NCI-H446 treated with DMSO at 0.1 percent for 48 hours (cell line): ENCODE results near the gene ARHGEF9.
"Not testable (repeated sequence)": the region's sequence is repeated elsewhere in the genome, so short reads cannot be mapped to it uniquely, and the experiment has no call there.

Source experiments
- DNase-seq: peaks from one replicate; lab custom pipeline; 2025; lab: John Stamatoyannopoulos, UW

Gene ARHGEF9

GRCh38 chrX:63784902-63785707 is at the start of gene ARHGEF9:
TSS of gene ARHGEF9 (minus strand) at chrX:63785214. CDS start at chrX:63785145, 69 bp downstream.
- no peak for DNase-seq

DNA sequence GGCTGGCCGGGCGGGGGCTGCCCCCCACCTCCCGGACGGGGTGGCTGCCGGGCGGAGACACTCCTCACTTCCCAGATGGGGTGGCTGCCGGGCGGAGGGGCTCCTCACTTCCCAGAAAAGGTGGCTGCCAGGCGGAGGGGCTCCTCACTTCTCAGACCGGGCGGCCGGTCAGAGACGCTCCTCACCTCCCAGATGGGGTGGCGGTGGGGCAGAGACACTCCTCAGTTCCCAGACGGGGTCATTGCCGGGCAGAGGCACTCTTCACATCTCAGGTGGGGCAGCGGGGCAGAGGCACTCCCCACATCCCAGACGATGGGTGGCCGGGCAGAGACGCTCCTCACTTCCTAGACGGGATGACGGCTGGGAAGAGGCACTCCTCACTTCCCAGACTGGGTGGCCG is 40.4 kb upstream of the ARHGEF9 start:
- not testable (repeated sequence) for DNase-seq

DNA sequence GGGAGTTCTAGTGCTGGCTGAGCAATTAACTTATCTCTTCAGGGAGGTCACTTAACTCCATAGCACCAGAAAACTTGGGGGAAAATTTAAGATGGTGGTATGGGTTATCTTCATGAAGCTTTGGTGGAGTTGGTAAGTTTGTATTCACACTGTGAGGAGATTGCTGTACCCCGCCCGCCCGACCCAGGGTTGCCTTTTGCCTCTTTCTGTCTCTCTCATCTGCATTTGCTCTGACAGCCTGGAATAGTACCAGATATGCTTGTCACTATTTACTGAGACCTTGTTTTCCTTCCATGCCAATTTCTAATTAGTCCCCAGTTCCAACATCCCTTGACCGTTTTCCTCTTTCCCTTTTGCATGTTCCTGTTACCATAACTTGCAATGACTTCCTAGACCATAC is 33.1 kb upstream of the ARHGEF9 start:
- DNase-seq, result no peak

- no peak for DNase-seq
Observed at GRCh38 chrX:63817696-63818095, 32.7 kb upstream of the ARHGEF9 start.

DNA sequence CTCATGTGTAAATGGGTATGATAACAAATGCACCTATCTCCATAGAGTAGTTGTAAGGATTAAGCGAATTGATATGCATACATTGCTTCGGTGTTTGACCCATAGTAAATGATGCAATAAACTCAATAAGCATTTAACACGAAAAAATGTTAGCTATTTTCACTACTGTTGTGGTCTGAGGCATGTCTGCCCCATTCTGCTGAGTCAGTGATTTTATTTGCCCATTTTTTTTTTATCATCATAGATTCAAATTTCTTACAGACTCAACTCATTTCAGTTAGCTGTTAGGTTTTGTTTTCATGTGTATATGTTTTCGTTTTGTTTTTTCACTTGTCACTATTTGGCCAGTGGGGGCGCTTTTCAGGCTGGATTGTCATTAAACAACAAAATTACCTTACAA is 27.8 kb upstream of the ARHGEF9 start:
- DNase-seq, result no peak

- DNase-seq, result no peak
Observed at GRCh38 chrX:63810746-63811145, 25.7 kb upstream of the ARHGEF9 start.

GRCh38 chrX:63809173-63809572 is 24.2 kb upstream of the ARHGEF9 start:
- no peak for DNase-seq

DNA sequence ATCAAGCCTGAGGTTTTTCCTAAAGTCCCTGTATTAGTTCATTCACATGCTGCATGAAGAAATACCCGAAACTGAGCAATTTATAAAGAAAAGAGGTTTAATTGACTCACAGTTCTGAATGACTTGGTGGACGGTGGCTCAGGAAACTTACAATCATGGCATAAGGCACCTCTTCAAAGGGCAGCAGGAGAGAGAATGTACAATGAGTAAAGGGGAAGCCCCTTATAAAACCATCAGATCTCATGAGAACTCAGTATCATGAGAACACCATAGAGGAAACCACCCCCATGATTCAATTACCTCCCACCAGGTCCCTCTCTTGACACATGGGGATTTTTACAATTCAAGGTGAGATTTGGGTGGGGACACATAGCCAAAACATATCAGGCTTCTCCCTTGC is 10.4 kb upstream of the ARHGEF9 start:
- not testable (repeated sequence) for DNase-seq

- DNase-seq, result no peak
Observed at GRCh38 chrX:63785708-63786040, 660 bp upstream of the ARHGEF9 start.

GRCh38 chrX:63784346-63784901 is 590 bp downstream of the ARHGEF9 start:
- DNase-seq, result no peak

DNA sequence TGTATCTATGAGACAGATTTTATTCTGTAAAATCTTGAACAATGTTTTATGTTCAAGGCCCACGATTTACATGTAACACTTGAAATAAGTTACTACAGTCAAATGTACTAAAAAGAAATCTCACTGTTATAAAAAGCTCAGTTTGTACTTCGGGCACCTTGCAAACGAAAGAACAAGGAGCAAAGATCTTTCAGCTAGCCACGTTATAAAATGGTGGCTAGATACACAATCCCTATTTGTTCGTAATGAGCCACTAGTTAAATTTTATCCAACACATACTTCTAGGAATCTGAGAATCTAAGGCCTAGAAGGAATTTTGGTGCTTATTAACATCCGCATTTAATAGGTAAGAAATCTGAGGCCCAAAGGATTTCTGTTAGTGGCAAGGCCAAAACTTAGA is 2.5 kb downstream of the ARHGEF9 start:
- DNase-seq, result no peak

- no peak for DNase-seq
Observed at GRCh38 chrX:63768760-63769159, 16.3 kb downstream of the ARHGEF9 start.

DNA sequence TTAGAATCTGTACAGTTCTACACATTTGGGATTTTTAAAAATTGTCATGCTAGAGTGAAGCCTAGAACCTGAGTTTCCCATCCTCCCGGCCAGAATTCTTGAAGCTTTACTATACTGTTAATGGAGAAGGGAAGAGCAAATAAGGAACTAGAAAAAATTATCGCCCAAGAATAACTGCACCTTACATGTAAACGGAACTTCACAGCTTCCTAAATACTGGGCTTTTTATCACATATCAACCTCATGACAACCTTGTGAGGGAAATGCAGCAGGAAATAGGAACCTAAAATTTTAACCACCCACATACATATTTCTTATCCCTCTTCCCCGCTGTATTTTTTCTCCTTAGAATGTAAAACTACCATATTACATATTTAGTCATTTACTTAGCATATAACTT is 19.3 kb downstream of the ARHGEF9 start:
- no peak for DNase-seq

DNA sequence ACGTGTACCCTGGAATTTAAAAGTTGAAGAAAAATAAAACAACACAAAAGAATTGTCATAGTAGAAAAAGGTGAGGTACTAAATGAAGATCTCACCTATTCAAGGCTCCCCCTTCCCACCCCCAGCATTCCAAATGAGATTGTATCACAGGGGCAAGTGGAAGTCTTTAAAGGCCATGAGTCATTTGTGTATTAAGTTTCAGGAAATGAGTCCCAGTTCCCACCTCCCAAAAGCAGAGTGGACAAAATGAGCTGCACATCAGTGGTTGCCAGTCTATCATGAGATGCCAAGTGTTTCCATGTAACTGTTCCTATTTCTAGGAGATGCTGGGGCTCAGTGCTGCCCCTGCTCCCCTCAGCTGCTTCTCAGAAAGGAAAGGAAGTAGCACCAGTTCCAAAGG is 20.1 kb downstream of the ARHGEF9 start:
- no peak for DNase-seq

- DNase-seq, result no peak
Observed at GRCh38 chrX:63761639-63762038, 23.4 kb downstream of the ARHGEF9 start.

- DNase-seq, result no peak
Observed at GRCh38 chrX:63758011-63758410, 27.0 kb downstream of the ARHGEF9 start.

DNA sequence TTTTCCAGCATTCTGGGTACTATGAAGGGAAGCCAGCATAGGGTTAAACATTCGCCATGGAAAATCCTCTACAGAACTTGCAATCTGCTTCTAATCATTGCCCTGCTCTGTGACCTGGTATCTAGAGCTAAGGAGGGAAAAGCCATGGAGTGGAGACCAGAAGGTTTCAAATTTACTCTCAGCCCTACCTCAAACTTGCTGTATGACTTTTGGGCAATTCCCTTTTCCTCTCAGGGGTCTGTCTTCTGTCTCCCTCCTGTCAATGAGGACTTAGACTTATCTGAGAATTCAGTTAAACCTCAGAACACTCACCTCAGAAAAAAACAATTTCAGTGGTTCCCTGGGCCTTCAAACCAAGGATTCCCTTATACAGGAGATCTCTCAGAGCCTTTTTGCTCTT is 29.1 kb downstream of the ARHGEF9 start:
- DNase-seq, result no peak

DNA sequence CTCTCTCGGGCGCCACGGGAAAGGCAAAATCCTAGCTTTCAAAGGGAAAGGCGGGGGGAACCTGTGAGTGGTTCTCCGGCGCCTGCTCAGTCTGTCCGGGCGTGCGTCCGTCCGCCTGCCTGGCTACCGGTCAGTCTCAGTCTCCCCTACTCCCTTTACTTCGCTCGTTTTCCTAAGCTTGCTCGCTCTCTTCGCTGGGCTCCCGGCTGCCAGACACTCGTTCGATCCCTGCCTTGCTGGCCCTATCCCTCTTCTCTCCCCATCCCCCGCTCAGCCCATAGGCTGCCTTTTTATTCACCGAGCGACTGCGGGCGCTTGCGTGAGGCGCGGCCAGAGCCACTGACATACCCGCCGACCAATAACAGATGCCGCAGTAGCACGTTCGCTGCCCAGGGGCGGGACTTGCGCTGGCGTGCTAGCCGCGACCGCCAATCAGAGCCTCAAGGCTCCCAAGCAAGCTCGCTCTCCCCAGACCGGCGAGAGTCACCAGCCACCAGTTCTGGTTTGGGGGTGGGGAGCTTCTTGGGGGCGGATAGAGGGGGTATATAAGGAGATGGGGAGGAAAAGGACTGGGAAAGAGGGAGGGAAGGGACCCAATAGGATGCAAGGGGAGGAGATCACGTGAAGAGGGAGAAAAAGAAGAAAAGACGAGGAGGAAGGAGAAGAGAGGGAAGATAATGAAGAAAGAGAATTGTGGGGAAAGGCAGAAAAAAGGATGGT is 30.0 kb downstream of the ARHGEF9 start:
- DNase-seq, result peak; percentile 92

DNA sequence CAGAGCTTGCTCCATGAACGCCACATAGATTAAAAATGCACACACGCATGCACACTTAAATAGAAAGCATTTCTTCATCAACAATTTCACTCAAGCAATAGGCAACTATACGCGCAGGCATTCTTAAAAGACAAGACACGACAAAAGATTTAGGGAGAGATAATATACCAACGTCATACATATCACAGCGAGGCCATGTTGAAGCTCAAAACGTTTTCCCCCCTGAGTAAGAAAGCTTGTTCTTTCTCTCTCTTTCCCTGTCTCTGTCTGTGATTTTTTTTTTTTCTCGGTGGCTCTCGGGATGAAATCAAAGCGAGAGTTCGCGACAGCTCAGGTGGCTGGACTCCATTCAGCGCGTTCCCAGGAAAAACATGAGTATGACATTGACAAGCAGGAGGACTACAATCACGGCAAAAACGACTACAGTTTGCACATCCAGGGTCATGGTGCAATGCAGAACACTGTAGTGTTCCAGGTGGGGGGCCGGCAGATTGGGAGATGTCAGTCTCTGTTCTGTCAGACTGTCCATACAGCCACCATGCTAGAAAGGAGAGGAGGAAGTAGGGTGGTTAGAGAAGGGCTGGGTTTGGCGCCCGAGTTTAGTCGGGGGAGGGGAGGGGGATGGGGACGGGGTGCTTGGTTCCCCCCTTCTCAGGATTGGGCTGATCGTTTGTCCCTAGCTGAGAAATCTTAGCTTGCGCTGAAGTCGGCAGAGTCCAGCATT is 30.7 kb downstream of the ARHGEF9 start:
- no peak for DNase-seq

DNA sequence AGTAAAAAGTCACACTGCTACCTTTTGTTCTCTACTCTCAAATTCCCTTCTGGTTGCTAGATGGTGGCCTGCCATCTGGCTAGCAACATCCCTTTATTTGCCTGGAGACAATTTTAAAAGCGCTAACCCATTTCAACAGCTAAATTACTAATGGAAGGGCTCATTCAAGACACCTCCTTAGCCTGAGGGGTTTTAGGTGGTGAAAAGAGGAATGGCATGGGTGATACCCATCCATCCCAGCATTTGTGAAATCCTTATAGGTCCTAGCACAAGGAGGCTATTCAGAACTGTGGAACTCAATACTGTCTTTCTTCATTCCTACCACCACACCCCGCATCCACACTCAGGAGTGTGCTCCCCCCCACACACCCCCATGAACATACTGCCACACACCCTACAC is 33.5 kb downstream of the ARHGEF9 start:
- no peak for DNase-seq

DNA sequence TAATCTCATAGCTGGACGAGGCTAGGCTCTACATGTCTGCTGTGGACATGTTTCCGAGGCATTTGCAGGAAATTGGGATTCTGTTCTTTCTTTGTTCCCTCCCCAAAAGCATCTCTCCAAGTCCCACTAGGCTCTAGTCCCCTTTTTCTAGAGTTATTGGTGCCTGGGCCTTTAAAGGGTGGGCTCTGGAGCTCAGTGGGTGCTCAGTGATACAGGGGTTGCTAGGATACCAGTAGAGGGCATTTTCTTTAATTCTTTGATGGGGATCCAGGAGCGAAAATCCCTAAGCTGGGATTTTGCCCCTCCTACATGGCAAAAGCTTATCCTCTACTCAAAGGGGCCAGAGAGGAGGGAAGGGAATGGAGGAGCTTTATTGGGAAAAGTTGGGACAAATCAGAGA is 34.2 kb downstream of the ARHGEF9 start:
- DNase-seq, result no peak

- DNase-seq, result no peak
Observed at GRCh38 chrX:63747331-63747730, 37.7 kb downstream of the ARHGEF9 start.

DNA sequence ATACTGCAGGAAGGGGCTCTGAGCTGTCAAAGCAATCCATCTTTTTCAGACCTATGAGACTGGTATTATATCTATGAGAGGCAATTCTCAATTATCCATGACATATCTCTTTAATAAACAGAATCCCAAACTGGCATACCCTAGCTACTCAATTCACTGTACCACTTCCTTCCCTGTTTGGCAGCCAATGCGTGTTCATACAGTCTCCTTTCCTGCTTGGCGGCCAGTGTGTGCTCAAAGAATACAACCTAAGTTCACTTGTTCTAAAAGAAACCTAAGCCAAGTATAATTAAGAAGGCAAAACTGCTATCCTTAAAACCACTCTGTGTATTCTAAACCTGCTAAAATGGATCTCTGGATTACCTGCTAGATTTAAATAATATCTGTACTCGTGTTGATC is 38.3 kb downstream of the ARHGEF9 start:
- DNase-seq, result no peak
